Neural cell (in vitro differentiated cells): ENCODE data around the gene VSTM4. TPM values are rescaled to one million over a fixed set of nuclear protein-coding genes. Genes with fewer than 3 reads are reported as not detected.

Experiments used
- H2AFZ ChIP-seq: fragments of 200-600, 300-800 bp; sonication (generic), shearing (Covaris generic); 2 replicates; pipeline ENCODE4 v1.6.0; 2014; ENCODE audit warnings: low read depth, mild to moderate bottlenecking, antibody characterized with exemption, low read length, moderate library complexity
- H3F3A ChIP-seq: fragments of 200-600 bp; shearing (Covaris generic); 2 replicates; pipeline ENCODE4 v1.6.1; 2016; ENCODE audit warnings: mild to moderate bottlenecking, moderate library complexity, mixed read lengths, antibody characterized with exemption, low read length; ENCODE audit not compliant: insufficient read depth, poor library complexity, severe bottlenecking
- H3K27ac ChIP-seq: fragments of 200-600, 300-800 bp; sonication (generic), shearing (Covaris generic); 2 replicates; pipeline ENCODE4 v1.5.1; 2014; ENCODE audit warnings: mild to moderate bottlenecking, low read length, moderate library complexity
- H3K27me3 ChIP-seq: fragments of 300-800, 200-600 bp; sonication (generic), shearing (Covaris generic); 2 replicates; pipeline ENCODE4 v1.6.0; 2014; ENCODE audit warnings: mild to moderate bottlenecking, low read depth, low read length, moderate library complexity; ENCODE audit not compliant: insufficient read depth
- H3K36me3 ChIP-seq: fragments of 300-800, 200-600 bp; sonication (generic), shearing (Covaris generic); 2 replicates; pipeline ENCODE4 v1.5.1; 2014; ENCODE audit warnings: mild to moderate bottlenecking, antibody characterized with exemption, low read length, moderate library complexity; ENCODE audit not compliant: insufficient read depth
- H3K4me2 ChIP-seq: fragments of 300-800, 200-600 bp; sonication (generic), shearing (Covaris generic); 2 replicates; pipeline ENCODE4 v1.6.0; 2014; ENCODE audit warnings: mild to moderate bottlenecking, low read length
- H3K4me3 ChIP-seq: fragments of 300-800, 200-600 bp; sonication (generic), shearing (Covaris generic); 2 replicates; pipeline ENCODE4 v1.5.1; 2014; ENCODE audit warnings: mild to moderate bottlenecking, low read length, moderate library complexity
- H3K79me2 ChIP-seq: fragments of 200-600 bp; shearing (Covaris generic); replicated peaks from 2 replicates; pipeline ENCODE4 v1.6.0; 2014; ENCODE audit warnings: mild to moderate bottlenecking, low read length, moderate library complexity; ENCODE audit not compliant: insufficient read depth
- H3K9ac ChIP-seq: fragments of 300-800, 200-600 bp; sonication (generic), shearing (Covaris generic); 2 replicates; pipeline ENCODE4 v1.6.1; 2016; ENCODE audit warnings: mild to moderate bottlenecking, low read length, mixed read lengths
- H3K9me2 ChIP-seq: fragments of 200-600 bp; shearing (Covaris generic); 2 replicates; pipeline ENCODE4 v1.6.1; 2016; ENCODE audit warnings: mild to moderate bottlenecking, low read length, mixed read lengths; ENCODE audit not compliant: insufficient read depth
- H3K9me3 ChIP-seq: fragments of 200-600, 300-800 bp; sonication (generic), shearing (Covaris generic); 2 replicates; pipeline ENCODE4 v1.6.1; 2016; ENCODE audit warnings: mild to moderate bottlenecking, mixed run types, low read length, moderate library complexity, mixed read lengths
- H4K20me1 ChIP-seq: fragments of 200-600 bp; shearing (Covaris generic); 2 replicates; pipeline ENCODE4 v1.6.1; 2016; ENCODE audit warnings: mild to moderate bottlenecking, mixed run types; ENCODE audit not compliant: insufficient read depth
- CTCF ChIP-seq: fragments of 450-650 bp; IDR thresholded peaks from 2 replicates; pipeline ENCODE4 v1.5.1; 2014; ENCODE audit warnings: antibody characterized with exemption, mild to moderate bottlenecking, moderate library complexity; ENCODE audit not compliant: poor library complexity, severe bottlenecking
- EP300 ChIP-seq: fragments of 450-650 bp; conservative IDR thresholded peaks from 2 replicates; pipeline ENCODE4 v1.6.1; 2014; ENCODE audit warnings: antibody characterized with exemption, mild to moderate bottlenecking, moderate library complexity; ENCODE audit not compliant: poor library complexity, severe bottlenecking
- EZH2 ChIP-seq: fragments of 200-600, 300-800 bp; shearing (Covaris generic), sonication (generic); IDR thresholded peaks from 2 replicates; pipeline ENCODE4 v1.6.1; 2014; ENCODE audit warnings: antibody characterized with exemption, low read length, borderline replicate concordance, mild to moderate bottlenecking; ENCODE audit not compliant: insufficient read depth, poor library complexity, severe bottlenecking
- MXI1 ChIP-seq: fragments of 450-650 bp; conservative IDR thresholded peaks from 2 replicates; pipeline ENCODE4 v1.6.1; 2014; ENCODE audit warnings: antibody characterized with exemption, mild to moderate bottlenecking; ENCODE audit not compliant: poor library complexity, severe bottlenecking
- POLR2AphosphoS5 ChIP-seq: IDR thresholded peaks from 2 replicates; pipeline ENCODE4 v1.6.1; 2012
- RAD21 ChIP-seq: fragments of 450-650 bp; conservative IDR thresholded peaks from 2 replicates; pipeline ENCODE4 v1.6.1; 2014; ENCODE audit warnings: antibody characterized with exemption, mild to moderate bottlenecking, moderate library complexity
- REST ChIP-seq: IDR thresholded peaks from 2 replicates; pipeline ENCODE4 v1.6.1; 2012; ENCODE audit warnings: borderline replicate concordance
- SMC3 ChIP-seq: fragments of 450-650 bp; conservative IDR thresholded peaks from 2 replicates; pipeline ENCODE4 v1.6.1; 2014; ENCODE audit warnings: antibody characterized with exemption, mild to moderate bottlenecking, moderate library complexity; ENCODE audit not compliant: poor library complexity
- TAF1 ChIP-seq: IDR thresholded peaks from 2 replicates; pipeline ENCODE4 v1.6.1; 2012; ENCODE audit warnings: low read depth
- polyA plus RNA-seq: library from polyadenylated mRNA; depleted of rRNA; stranded (reverse); fragments of >200 nt; gene quantifications from 2 replicates; pipeline ENCODE4 v1.2.3, GENCODE V29; 2014

The VSTM4 gene
- polyA plus RNA-seq, 1 donor from 2014 or later, result 0.52 TPM

DNA sequence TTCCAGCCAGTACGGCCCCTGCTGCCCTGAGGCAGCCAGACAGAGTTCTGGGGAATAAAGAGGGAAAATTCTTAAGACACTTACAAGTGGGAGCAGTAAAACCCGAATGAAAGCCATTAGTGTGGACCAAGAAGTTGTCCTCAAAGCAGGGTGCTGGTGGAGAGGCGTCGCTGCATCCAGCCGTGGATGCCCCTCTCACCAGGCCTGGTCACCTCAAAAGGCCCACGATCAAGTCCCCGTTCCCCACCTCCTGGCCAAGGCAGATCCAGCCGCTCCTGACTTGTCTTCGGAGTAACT is 656 bp downstream of the VSTM4 start:
- H2AFZ ChIP-seq, result no peak overlapping the region
- H3K4me3 ChIP-seq, result peak overlapping the region; percentile 73
- H3K9me3 ChIP-seq, result no peaks in the 10 kb centered on the region
- H3F3A ChIP-seq, result no peaks in the 10 kb centered on the region
- H3K79me2 ChIP-seq, result no peaks in the 10 kb centered on the region
- H3K27me3 ChIP-seq, result peaks cover 8% of the 10 kb centered on the region
- H3K36me3 ChIP-seq, result no peaks in the 10 kb centered on the region
- no peak overlapping the region for H3K27ac ChIP-seq
- peak overlapping the region; percentile 51 for H3K9ac ChIP-seq
- H3K4me2 ChIP-seq, result peak overlapping the region; percentile 45
- no peaks in the 10 kb centered on the region for H4K20me1 ChIP-seq
- TF ChIP-seq REST, result no peak
- TF ChIP-seq POLR2AphosphoS5, result no peak
- TF ChIP-seq CTCF, result no peak
- TF ChIP-seq EZH2, result no peak
- TF ChIP-seq RAD21, result no peak
- TF ChIP-seq EP300, result no peak
- TF ChIP-seq TAF1, result no peak
- TF ChIP-seq SMC3, result no peak
- no peak for TF ChIP-seq MXI1
- no peaks in the 10 kb centered on the region for H3K9me2 ChIP-seq

GRCh38 chr10:49113741-49114141 is 1.6 kb downstream of the VSTM4 start:
- TF ChIP-seq MXI1, result no peak
- no peak for TF ChIP-seq SMC3
- no peak for TF ChIP-seq REST
- no peak for TF ChIP-seq TAF1
- no peak for TF ChIP-seq RAD21
- no peak overlapping the region for H3K4me2 ChIP-seq
- H2AFZ ChIP-seq, result no peak overlapping the region
- H3F3A ChIP-seq, result no peaks in the 10 kb centered on the region
- no peak overlapping the region for H3K27ac ChIP-seq
- H3K9ac ChIP-seq, result no peak overlapping the region
- no peaks in the 10 kb centered on the region for H3K79me2 ChIP-seq
- H3K27me3 ChIP-seq, result peaks cover 8% of the 10 kb centered on the region
- H3K4me3 ChIP-seq, result no peak overlapping the region
- no peaks in the 10 kb centered on the region for H3K9me2 ChIP-seq
- H4K20me1 ChIP-seq, result no peaks in the 10 kb centered on the region
- H3K36me3 ChIP-seq, result no peaks in the 10 kb centered on the region
- no peaks in the 10 kb centered on the region for H3K9me3 ChIP-seq
